ENCODE data around the gene GJA5.

- TF ChIP-seq POLR2A (IDR thresholded peaks at IDR 0.05) (no peak), CTCF (IDR thresholded peaks at IDR 0.05) (no peak), EP300 (IDR thresholded peaks at IDR 0.05) (no peak)
Measured at GRCh38 chr1:147794570-147794969, 34.2 kb upstream of the GJA5 start.
